ENCODE data around the gene PLK5. TPM values are rescaled to one million over a fixed set of nuclear protein-coding genes. Genes with fewer than 3 reads are reported as not detected.
"Not testable (repeated sequence)": the region's sequence is repeated elsewhere in the genome, so short reads cannot be mapped to it uniquely, and the experiment has no call there.

PLK5 gene
- total RNA-seq, 1 donor from 2014 or later = not detected

DNA sequence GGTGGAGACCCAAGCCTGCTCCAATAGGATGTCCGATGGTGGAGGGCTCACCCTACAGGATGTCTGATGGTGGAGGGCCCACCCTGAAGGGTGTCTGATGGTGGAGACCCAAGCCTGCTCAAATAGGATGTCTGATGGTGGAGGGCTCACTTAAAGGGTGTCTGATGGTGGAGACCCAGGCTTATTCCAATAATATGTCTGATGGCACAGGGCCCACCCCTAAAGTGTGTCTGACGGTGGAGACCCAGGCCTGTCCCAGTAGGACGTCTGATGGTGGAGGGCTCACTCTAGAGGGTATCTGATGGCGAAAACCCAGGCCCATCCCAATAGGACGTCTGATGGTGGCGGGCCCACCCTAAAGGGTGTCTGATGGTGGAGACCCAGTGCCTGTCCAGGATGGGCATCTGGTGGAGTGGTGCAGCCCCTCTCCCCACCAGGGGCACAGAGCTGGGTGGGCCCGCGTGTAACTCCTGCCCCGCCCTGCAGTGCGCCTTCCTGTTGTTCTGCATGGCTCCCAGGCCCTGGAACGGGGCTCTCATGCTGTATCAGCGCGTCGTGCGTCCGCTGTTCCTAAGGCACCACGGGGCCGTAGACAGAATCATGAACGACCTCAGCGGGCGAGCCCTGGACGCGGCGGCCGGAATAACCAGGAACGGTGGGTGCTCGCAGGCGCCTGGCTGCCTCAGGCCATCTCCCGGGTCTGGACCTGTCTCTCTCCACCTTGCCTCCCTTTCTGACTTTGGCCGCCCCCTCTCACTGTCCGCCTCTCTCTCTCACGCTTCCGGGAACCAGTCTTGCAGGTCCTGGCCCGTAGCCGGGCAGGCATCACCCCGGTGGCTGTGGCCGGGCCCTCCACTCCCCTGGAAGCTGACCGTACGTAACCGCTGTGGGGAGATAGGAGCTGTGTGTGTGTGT, 27.8 kb upstream of the PLK5 start:
- Mint-ChIP-seq H3K27me3 (ENCODE audit: low read depth) (peaks cover 9% of the 10 kb centered on the region), H3K27ac (no peak overlapping the region), H3K36me3 (ENCODE audit: low read depth) (no peaks in the 10 kb centered on the region), H3K4me1 (ENCODE audit: low read depth) (peaks cover 5% of the 10 kb centered on the region), H3K9me3 (no peaks in the 10 kb centered on the region), H3K4me3 (ENCODE audit: low read depth) (no peak overlapping the region)
- intact Hi-C loops (cut with micrococcal nuclease) = no loop called here
- no peak for DNase-seq (ENCODE audit: low spot score)

DNA sequence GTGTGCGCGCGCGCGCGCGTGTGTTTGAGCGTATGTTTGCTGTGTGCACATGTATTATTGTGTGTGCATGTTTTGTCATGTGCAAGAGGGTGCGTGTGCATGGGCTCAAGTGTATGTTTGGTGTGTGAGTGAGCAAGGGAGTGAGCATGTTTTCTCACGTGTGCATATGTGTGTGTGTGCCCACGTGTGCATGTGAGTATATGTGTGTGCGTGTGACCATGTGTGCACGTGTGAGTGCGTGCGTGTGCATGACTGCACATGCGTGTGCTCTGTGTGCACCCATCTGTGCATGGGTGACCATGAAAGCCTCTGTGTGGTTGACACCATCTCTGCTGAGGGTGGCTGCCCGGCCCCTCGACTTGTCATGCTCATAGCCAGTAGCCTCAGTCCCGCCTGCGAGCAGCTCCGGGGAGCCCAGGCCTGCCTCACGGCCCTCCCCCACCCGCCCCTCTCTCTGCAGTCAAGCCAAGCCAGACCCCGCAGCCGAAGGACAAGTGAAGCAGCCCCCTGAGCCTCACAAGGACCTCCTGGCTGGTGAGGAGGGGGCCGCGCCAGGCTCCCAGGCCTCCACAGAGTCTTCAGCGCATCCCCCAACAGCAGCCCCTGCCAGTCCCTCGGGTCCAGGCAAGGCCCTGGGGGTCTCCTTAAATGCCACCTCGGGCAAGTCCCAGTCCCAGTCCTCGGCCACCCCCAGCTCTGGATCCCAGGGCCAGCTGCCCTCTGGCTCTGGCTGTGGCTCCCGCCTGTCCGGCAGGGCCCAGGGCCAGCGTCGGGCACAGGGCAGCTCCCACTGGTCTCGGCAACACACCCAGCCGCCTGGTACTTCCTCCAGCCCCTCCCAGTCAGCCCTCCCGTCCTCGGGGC, 26.9 kb upstream of the PLK5 start:
- no peak for DNase-seq (ENCODE audit: low spot score)
- Mint-ChIP-seq H3K9me3 (no peaks in the 10 kb centered on the region), H3K27ac (no peak overlapping the region), H3K4me1 (ENCODE audit: low read depth) (peaks cover under 1% of the 10 kb centered on the region), H3K36me3 (ENCODE audit: low read depth) (no peaks in the 10 kb centered on the region), H3K27me3 (ENCODE audit: low read depth) (peaks cover 5% of the 10 kb centered on the region), H3K4me3 (ENCODE audit: low read depth) (no peak overlapping the region)
- intact Hi-C loops (cut with micrococcal nuclease) = no loop called here

DNA sequence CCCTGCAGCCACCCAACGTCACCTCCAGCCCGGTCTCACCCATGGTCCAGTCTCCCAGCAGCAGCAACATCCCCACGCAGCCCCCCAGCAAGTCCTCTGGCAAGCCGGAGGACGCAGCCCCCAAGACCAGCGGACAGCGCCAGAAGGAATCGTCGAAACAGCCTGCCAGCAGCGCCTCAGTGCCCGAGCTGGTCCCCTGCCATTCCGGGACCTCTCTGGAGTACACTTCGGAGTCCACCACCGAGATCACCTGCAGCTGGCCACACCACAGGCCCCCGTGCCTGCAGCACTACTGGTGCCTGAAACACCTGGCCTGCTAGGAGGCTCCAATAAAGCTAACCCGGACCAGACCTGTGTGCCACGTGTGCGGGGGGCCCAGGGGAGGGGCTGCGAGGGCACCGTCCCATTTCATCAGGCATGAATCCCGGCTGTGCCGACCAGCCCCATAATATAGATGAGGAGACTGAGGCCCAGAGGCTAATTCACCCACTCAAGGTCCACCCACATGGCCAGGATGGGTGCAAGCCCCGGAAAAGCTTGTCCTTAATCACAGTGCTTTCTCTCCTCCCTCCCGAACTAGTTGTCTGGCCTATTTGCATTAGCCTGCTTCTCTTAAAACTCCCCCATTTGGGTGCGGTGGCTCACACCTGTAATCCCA, 26.2 kb upstream of the PLK5 start:
- Mint-ChIP-seq H3K9me3 (no peaks in the 10 kb centered on the region), H3K27me3 (ENCODE audit: low read depth) (no peaks in the 10 kb centered on the region), H3K36me3 (ENCODE audit: low read depth) (no peaks in the 10 kb centered on the region), H3K27ac (no peak overlapping the region), H3K4me1 (ENCODE audit: low read depth) (no peaks in the 10 kb centered on the region), H3K4me3 (ENCODE audit: low read depth) (no peak overlapping the region)
- DNase-seq (ENCODE audit: low spot score) = no peak
- intact Hi-C loops (cut with micrococcal nuclease) = no loop called here

DNA sequence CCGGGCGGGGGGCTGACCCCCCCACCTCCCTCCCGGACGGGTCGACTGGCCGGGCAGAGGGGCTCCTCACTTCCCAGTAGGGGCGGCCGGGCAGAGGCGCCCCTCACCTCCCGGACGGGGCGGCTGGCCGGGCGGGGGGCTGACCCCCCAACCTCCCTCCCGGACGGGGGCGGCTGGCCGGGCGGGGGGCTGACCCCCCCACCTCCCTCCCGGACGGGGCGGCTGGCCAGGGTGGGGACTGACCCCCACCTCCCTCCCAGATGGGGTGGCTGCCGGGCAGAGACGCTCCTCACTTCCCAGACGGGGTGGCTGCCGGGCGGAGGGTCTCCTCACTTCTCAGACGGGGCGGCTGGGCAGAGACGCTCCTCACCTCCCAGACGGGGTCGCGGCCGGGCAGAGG, 24.6 kb upstream of the PLK5 start:
- H3K9me3 Mint-ChIP-seq; H3K4me3 Mint-ChIP-seq (ENCODE audit: low read depth); H3K4me1 Mint-ChIP-seq (ENCODE audit: low read depth); intact Hi-C loops (cut with micrococcal nuclease); H3K27me3 Mint-ChIP-seq (ENCODE audit: low read depth); H3K36me3 Mint-ChIP-seq (ENCODE audit: low read depth); H3K27ac Mint-ChIP-seq; DNase-seq (ENCODE audit: low spot score): not testable (repeated sequence)

DNA sequence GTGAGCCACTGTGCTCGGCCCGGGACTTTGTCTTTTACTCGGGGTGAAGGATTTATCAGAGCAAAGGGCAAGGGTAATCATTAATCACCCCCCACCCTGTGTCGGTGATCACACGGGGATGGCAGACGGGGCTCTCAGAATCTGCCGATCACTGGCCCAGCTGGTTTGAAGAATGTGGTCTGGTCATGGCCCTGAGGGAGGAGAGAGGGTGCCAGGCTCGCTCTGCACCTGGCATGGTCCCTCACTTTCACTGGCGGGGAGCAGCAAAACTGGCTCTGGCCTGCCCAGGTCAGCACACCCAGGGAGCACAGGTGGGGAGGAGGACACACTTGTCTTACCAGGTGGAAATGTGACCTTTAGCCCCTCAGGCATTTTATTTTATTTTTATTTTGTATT, 22.7 kb upstream of the PLK5 start:
- intact Hi-C loops (cut with micrococcal nuclease) = no loop called here
- H3K9me3 Mint-ChIP-seq = no peaks in the 10 kb centered on the region
- H3K27ac Mint-ChIP-seq = no peak overlapping the region
- H3K27me3 Mint-ChIP-seq (ENCODE audit: low read depth) = peaks cover 2% of the 10 kb centered on the region
- no peaks in the 10 kb centered on the region for H3K36me3 Mint-ChIP-seq (ENCODE audit: low read depth)
- H3K4me1 Mint-ChIP-seq (ENCODE audit: low read depth) = peaks cover 2% of the 10 kb centered on the region
- no peak for DNase-seq (ENCODE audit: low spot score)
- H3K4me3 Mint-ChIP-seq (ENCODE audit: low read depth) = no peak overlapping the region

DNA sequence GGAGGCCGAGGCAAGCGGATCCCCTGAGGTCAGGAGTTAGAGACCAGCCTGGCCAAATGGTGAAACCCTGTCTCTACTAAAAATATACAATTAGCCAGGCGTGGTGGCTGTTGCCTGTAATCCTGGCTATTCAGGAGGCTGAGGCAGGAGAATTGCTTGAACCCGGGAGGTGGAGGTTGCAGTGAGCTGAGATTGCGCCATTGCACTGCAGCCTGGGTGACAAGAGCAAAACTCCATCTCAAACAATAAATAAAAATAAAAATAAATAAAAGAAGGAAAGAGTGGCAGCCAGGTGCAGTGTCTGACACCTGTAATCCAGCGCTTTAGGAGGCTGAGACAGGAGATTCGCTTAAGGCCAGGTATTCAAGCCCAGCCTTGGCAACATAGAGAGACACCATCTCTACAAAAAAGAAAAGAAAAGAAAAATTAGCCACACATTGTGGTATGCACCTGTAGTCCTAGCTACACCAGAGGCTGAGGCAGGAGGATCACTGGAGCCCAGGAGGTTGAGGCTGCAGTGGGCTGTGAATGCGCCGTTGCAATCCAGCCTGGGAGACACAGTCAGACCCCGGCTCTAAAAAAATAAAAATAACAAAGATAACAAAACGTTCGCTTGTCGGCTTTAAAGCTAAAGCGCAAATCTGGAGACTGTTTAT, 21.3 kb upstream of the PLK5 start:
- Mint-ChIP-seq H3K36me3 (ENCODE audit: low read depth) (no peaks in the 10 kb centered on the region), H3K4me3 (ENCODE audit: low read depth) (no peak overlapping the region), H3K27ac (no peak overlapping the region), H3K4me1 (ENCODE audit: low read depth) (peaks cover 4% of the 10 kb centered on the region), H3K27me3 (ENCODE audit: low read depth) (peaks cover 2% of the 10 kb centered on the region), H3K9me3 (no peaks in the 10 kb centered on the region)
- no peak for DNase-seq (ENCODE audit: low spot score)
- intact Hi-C loops (cut with micrococcal nuclease) = no loop called here

DNA sequence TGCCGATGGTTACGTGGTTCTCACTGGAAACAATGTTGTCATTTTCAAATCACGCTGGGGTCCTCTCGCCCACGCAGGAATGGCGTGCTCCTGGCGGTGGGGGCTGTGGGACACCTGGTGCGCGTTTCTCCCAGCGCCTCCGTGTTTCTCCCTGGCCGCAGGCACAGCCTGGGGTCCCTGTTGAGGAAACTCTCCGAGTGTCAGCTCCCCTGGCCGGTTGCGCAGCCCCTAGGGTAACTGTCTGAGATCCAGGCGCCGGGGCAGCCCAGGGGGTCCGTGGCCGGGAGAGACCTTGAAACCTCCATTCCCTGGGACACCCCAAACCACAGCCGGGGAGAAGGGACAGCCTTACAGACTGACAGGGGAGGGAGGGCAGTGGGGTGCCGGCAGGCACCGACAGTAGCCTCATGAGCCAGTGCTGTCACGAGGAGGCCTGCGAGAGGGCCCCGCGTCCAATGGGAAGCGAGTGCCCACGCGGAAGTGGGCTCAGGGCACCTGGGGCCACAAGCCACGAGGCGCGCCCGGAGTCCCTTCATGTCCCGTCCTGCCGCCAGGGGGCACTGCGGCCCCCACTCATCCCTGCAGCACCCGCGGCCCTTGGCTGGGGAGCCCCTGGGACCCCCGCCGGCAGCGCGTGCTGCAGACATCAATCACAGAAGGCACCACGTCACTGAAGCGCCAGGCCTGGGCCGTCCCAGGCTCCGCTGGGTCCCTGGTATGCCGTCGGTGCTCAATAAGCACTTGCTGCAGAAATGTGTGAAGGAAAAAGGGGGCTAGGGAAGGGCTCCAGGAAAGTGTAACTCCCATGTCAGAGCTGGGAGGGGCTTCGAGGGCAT, 20.6 kb upstream of the PLK5 start:
- intact Hi-C loops (cut with micrococcal nuclease) = no loop called here
- DNase-seq (ENCODE audit: low spot score) = peak; percentile 53
- peaks cover 9% of the 10 kb centered on the region for H3K4me1 Mint-ChIP-seq (ENCODE audit: low read depth)
- H3K27ac Mint-ChIP-seq = no peak overlapping the region
- no peak overlapping the region for H3K4me3 Mint-ChIP-seq (ENCODE audit: low read depth)
- H3K36me3 Mint-ChIP-seq (ENCODE audit: low read depth) = peaks cover 3% of the 10 kb centered on the region
- H3K9me3 Mint-ChIP-seq = no peaks in the 10 kb centered on the region
- peaks cover 2% of the 10 kb centered on the region for H3K27me3 Mint-ChIP-seq (ENCODE audit: low read depth)

DNA sequence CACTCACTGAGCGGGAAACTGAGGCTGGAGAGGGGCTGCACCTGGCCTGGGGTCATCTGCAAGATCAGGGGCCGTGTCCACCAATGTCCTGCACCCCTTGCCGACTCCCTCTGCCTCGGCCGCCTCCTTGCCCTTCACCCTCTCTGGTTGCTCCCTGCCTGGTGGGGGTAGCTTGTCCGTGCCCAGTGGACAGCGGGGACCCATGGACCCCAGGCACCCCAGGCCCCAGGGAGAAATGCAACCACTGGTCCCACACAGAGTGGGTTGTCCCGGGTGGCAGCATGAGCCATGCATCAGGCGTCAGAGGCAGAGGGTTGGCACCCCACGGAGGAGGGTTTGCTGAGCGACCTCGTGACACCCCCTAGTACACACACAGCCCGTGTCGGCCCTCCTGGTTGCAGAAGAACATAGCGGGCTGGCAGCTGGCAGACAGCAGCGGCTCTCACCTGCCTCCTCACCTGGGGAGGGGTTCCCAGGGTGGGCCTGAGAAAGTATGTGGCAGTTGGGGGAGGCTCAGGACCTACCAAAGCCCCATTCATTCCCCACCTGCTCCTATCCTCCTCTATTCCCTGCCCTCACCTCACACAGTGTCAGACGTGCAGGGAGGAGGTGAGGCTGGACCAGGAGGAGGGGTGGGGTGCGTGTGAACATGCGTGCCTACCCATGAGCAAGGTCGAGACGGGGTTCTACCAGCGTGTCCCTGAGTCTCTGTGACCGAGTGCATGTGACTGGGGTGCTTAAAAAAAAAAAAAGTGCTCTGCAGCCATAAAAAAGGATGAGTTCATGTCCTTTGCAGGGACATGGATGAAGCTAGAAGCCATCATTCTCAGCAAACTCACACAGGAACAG, 19.7 kb upstream of the PLK5 start:
- intact Hi-C loops (cut with micrococcal nuclease) = no loop called here
- Mint-ChIP-seq H3K4me3 (ENCODE audit: low read depth) (no peak overlapping the region), H3K27me3 (ENCODE audit: low read depth) (peaks cover 2% of the 10 kb centered on the region), H3K9me3 (no peaks in the 10 kb centered on the region), H3K27ac (no peak overlapping the region), H3K4me1 (ENCODE audit: low read depth) (peaks cover 9% of the 10 kb centered on the region), H3K36me3 (ENCODE audit: low read depth) (peaks cover 3% of the 10 kb centered on the region)
- no peak for DNase-seq (ENCODE audit: low spot score)

DNA sequence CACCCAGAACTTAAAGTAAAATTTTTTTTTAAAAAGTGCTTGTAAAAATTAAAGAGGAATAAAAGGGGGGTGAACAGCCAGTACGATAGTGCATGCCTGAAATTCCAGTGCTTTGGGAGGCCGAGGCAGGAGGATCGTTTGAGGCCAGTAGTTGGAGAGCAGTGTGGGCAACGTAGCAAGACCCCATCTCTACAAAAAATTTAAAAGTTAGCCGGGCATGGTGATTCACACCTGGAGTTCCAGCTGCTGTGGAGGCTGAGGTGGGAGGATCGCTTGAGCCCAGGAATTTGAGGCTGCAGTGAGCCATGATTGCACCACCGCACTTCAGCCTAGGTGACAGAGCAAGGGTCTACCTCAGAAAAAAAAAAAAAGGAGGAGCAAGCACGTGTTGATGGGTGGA, 18.9 kb upstream of the PLK5 start:
- intact Hi-C loops (cut with micrococcal nuclease) = no loop called here
- Mint-ChIP-seq H3K9me3 (no peaks in the 10 kb centered on the region), H3K4me3 (ENCODE audit: low read depth) (no peak overlapping the region), H3K4me1 (ENCODE audit: low read depth) (peaks cover 11% of the 10 kb centered on the region), H3K36me3 (ENCODE audit: low read depth) (peaks cover 3% of the 10 kb centered on the region), H3K27me3 (ENCODE audit: low read depth) (peaks cover 5% of the 10 kb centered on the region), H3K27ac (no peak overlapping the region)
- DNase-seq (ENCODE audit: low spot score) = no peak

DNA sequence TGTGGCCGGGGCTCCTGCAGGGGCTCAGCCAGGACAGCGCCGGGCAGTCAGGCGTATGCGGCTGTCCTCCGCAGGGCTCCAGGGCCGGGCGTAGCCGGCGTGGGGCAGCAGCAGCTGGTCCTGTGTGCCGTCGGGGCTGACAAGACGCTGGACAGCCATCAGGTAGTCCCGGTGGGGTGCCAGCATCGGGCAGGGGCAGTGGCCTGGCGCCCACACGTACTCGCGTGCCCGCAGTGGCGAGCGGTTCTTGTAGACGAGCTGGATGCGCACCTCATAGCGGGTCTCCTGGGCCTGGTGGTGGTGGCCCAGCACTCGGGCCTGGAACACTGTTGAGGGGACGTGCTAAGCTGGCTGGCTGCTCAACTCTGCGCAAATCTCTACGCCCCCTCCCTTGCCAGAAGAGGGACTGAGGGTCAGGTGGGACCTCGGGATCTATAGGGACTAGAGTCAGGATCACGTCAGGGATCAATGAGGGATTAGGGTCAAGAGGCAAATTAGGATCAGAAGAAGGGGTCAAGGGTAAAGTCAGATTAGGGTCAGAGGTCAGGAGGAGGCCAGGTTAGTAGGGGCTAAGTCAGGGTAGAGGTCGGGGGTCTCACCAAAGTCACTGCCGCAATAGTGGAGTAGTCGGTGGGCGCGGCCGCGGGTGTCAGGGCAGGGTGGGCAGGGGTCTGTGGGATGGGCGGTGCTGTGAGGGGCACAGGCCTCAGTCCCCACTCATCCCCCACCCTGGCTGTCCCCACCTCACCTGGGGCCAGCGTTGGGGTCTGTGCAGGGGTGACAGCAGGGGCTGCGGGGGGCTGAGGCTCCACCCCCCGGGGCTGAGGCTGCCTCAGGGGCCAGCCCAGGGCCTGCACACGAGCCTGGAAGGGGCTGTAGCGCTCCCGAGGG, 17.6 kb upstream of the PLK5 start:
- Mint-ChIP-seq H3K27ac (no peak overlapping the region), H3K4me3 (ENCODE audit: low read depth) (no peak overlapping the region), H3K4me1 (ENCODE audit: low read depth) (peaks cover 12% of the 10 kb centered on the region), H3K9me3 (no peaks in the 10 kb centered on the region), H3K27me3 (ENCODE audit: low read depth) (peaks cover 6% of the 10 kb centered on the region), H3K36me3 (ENCODE audit: low read depth) (peaks cover 3% of the 10 kb centered on the region)
- no peak for DNase-seq (ENCODE audit: low spot score)
- intact Hi-C loops (cut with micrococcal nuclease) = no loop called here
